Right atrium auricular region (tissue), 2 donors: ENCODE data around the gene DDX47. TPM values are rescaled to one million over a fixed set of nuclear protein-coding genes. Genes with fewer than 3 reads are reported as not detected.

Experiments used
- DNase-seq: peaks from one replicate; pipeline ENCODE4 v3.0.0-alpha.2; 2019; ENCODE audit warnings: low spot score
- H3K27ac ChIP-seq, 2 donors: fragments of 200-600 bp; sonication (generic); 1 replicate in 1 of 2; 2 replicates in 1 of 2; pipeline ENCODE4 v1.5.1; 2016 to 2019
- H3K27me3 ChIP-seq, 2 donors: fragments of 200-600 bp; sonication (generic); one replicate each; pipeline versions ENCODE4 v1.5.1 to v1.6.0; 2017 to 2019
- H3K36me3 ChIP-seq: fragments of 200-600 bp; sonication (generic); one replicate; pipeline ENCODE4 v1.5.1; 2016
- H3K4me1 ChIP-seq, 2 donors: fragments of 200-600 bp; sonication (generic); one replicate each; pipeline versions ENCODE4 v1.5.1 to v1.6.0; 2017 to 2019
- H3K4me3 ChIP-seq, 2 donors: fragments of 200-600 bp; sonication (generic); 1 replicate in 1 of 2; 2 replicates in 1 of 2; pipeline ENCODE4 v1.5.1; 2017 to 2019; ENCODE audit warnings: mild to moderate bottlenecking in 1 of 2, moderate library complexity in 1 of 2
- H3K9me3 ChIP-seq, 2 donors: fragments of 200-600 bp; sonication (generic); one replicate each; pipeline ENCODE4 v1.5.1; 2019
- total RNA-seq, 2 donors: library from RNA; depleted of rRNA; stranded (reverse); fragments of >200 nt; gene quantifications; one replicate each; pipeline ENCODE4 v1.1.0, GENCODE V29; 2016
- TF ChIP-seq, protein P1 (sequence below), 2 donors: fragments of 200-600 bp; sonication (generic); IDR thresholded peaks; one replicate each; pipeline ENCODE4 v1.5.1; 2019; ENCODE audit warnings: antibody characterized with exemption in 2 of 2

The DDX47 gene
- total RNA-seq, 2 donors from 2014 or later = 24.1 to 35.6 TPM

DNA sequence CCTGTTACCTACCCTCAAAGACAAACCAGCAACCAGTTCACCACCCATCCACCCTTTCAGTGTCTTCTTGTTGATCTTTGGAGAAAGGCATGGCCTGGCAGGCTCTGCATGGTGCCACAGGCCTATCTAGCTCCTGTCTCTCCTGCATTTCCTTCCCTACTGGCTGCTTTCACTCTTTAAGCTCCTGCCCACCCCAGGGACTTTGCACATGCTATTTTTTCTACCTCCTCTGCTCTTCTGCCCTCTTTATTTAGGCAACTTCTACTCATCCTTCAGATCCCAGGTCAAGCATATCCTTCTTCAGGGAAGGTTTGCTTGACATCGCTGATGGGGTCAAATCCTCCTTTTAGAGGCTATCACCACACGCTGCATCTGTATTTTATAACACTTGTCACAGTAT is 51.1 kb downstream of the DDX47 start:
- Histone ChIP-seq H3K27me3 (no peaks in the 10 kb centered on the region), H3K36me3 (no peaks in the 10 kb centered on the region), H3K9me3 (no peaks in the 10 kb centered on the region), H3K4me3 (no peak overlapping the region), H3K4me1 (no peaks in the 10 kb centered on the region), H3K27ac (no peak overlapping the region)
- TF ChIP-seq, protein P1, sequence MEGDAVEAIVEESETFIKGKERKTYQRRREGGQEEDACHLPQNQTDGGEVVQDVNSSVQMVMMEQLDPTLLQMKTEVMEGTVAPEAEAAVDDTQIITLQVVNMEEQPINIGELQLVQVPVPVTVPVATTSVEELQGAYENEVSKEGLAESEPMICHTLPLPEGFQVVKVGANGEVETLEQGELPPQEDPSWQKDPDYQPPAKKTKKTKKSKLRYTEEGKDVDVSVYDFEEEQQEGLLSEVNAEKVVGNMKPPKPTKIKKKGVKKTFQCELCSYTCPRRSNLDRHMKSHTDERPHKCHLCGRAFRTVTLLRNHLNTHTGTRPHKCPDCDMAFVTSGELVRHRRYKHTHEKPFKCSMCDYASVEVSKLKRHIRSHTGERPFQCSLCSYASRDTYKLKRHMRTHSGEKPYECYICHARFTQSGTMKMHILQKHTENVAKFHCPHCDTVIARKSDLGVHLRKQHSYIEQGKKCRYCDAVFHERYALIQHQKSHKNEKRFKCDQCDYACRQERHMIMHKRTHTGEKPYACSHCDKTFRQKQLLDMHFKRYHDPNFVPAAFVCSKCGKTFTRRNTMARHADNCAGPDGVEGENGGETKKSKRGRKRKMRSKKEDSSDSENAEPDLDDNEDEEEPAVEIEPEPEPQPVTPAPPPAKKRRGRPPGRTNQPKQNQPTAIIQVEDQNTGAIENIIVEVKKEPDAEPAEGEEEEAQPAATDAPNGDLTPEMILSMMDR (IDR thresholded peaks at IDR 0.05) = no peak
- no peak for DNase-seq

DNA sequence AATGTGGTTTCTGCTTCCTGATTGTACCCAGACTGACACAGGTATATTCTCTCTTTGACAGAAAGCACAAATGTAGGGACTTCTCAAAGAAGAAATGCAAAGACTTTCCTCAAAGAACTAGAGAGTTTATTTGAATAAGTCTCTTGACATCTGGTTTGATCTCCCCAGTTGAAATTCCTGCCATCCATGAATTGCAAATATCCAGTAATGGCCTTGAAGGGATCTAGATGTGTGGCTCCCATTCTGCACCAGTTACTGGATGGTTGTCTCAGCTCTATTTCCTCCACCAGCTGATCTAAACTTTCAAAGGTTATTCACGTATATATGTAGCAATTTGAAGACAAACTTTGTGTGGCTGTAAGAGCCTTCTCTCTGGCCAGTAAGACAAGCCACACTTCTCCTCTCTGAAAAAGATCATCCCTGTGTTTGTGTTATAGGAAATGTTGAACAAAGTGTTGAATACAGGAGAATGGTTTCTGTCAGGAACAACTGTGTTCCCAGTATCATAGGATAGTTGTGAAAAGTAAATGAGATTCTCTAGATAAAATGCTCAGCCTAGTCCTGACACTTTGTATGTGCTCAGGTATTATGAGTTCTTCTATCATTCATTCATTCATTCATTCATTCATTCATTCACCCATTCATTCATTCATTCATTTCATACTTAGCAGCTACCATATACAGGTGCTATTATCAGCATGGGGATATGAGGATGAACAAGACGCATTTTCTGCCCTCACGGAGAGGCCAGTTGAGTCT is 55.5 kb downstream of the DDX47 start:
- Histone ChIP-seq H3K27ac (no peak overlapping the region), H3K27me3 (no peaks in the 10 kb centered on the region), H3K36me3 (no peaks in the 10 kb centered on the region), H3K4me1 (no peaks in the 10 kb centered on the region), H3K4me3 (no peak overlapping the region), H3K9me3 (no peaks in the 10 kb centered on the region)
- TF ChIP-seq, protein P1 (IDR thresholded peaks at IDR 0.05) = no peak
- no peak for DNase-seq

DNA sequence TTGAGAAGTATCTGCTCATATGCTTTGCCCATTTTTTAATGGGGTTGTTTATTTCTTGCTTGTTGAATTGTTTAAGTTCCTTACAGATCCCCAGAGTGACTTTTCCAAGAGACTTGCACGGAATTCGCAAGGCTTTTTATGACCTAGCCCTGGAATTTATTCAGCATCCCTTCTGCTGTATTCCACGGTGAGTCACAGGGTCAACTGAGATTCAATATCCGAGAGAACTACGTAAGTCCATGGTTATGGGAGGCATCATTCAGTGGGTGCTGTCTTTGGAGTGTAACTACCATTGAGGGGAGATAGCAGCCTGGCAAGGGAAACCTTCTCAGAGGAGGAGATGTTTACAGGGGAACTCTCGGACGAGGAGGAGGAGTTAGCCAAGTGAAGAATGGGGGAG is 57.3 kb downstream of the DDX47 start:
- no peak for DNase-seq
- TF ChIP-seq, protein P1 (IDR thresholded peaks at IDR 0.05) = no peak
- Histone ChIP-seq H3K9me3 (no peaks in the 10 kb centered on the region), H3K4me1 (no peaks in the 10 kb centered on the region), H3K36me3 (no peaks in the 10 kb centered on the region), H3K27me3 (no peaks in the 10 kb centered on the region), H3K4me3 (no peak overlapping the region), H3K27ac (no peak overlapping the region)

DNA sequence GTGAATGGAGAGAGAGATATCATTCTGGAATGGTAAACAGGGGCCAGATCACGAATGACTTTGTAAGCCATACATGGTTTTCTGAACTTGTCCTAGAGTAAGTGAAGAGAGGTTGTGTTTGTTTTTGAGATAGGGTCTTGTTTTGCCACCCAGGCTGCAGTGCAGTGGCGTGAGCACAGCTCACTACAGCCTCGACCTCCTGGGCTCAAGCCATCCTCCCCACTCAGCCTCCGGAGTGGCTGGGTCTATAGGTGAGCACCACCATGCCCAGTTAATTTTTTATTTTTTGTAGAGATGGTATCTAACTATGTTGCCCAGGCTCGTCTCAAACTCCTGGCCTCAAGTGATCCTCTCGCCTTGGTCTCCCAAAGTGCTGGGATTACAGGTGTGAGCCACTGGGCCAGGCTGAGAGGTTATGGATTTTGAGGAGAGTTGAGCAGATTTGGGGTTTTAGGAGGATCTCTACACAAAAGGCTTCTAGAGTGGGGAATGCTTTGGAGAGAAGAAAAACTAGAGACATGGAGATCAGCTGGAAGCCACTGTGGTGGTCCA is 58.5 kb downstream of the DDX47 start:
- TF ChIP-seq, protein P1 (IDR thresholded peaks at IDR 0.05) = no peak
- no peaks in the 10 kb centered on the region for H3K4me1 ChIP-seq
- no peak overlapping the region for H3K27ac ChIP-seq
- H3K9me3 ChIP-seq = no peaks in the 10 kb centered on the region
- H3K4me3 ChIP-seq = no peak overlapping the region
- no peaks in the 10 kb centered on the region for H3K36me3 ChIP-seq
- DNase-seq = no peak
- H3K27me3 ChIP-seq = no peaks in the 10 kb centered on the region

DNA sequence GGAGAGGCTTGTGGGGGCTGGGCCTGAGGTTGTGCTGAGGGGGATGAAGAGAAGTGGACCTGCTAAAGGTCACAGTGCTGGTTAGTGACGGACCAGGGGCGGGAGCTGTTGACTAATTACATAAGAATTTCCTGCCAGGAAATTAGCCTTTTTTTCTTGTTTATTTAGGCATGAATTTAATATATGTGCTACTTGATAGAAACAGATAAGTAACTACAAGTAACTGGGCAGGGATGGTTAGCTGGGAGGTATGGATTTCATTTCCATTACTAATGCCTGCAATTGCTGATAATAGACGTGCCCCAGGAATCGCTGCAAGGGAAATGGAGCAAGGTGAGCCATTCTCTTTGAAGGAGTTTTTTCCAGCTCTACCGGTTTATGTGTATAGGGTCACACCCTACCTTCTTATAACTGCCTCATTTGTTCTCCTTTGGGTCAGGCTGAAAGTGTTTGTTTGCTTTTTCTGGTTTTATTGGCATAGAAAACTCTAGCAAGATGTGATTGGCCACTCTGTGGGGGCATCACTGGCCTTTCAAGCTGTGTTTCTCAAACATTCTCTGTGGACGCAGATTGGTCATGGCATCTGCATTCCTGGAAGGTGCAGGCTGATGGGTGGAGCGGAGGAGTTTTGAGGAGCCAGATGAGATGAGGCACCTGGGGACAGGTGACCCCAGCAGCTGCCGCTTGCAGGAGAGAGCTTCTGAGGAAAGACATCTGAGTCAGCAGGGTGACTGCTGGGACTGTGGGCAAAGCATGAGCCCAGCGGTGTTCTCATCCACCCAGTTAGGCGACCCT is 59.2 kb downstream of the DDX47 start:
- Histone ChIP-seq H3K27me3 (no peaks in the 10 kb centered on the region), H3K9me3 (no peaks in the 10 kb centered on the region), H3K4me3 (no peak overlapping the region), H3K36me3 (no peaks in the 10 kb centered on the region), H3K27ac (no peak overlapping the region), H3K4me1 (no peaks in the 10 kb centered on the region)
- TF ChIP-seq, protein P1 (IDR thresholded peaks at IDR 0.05) = no peak
- no peak for DNase-seq
